Muscle layer of colon (tissue), 2 donors: Measurements from ENCODE around the gene IBTK.
"Not testable (repeated sequence)": the region's sequence is repeated elsewhere in the genome, so short reads cannot be mapped to it uniquely, and the experiment has no call there.

Experiments
- H3K27ac ChIP-seq: one replicate; pipeline ENCODE4 v1.7.0; 2013; ENCODE audit warnings: low read depth, mild to moderate bottlenecking, low read length, moderate library complexity
- H3K27me3 ChIP-seq, 2 donors: one replicate each; pipeline ENCODE4 v1.7.0; 2013; ENCODE audit warnings: low read length in 2 of 2, mild to moderate bottlenecking in 2 of 2; ENCODE audit not compliant: insufficient read depth in 2 of 2, control insufficient read depth in 1 of 2
- H3K36me3 ChIP-seq: one replicate; pipeline ENCODE4 v1.7.0; 2013; ENCODE audit warnings: mild to moderate bottlenecking, low read length; ENCODE audit not compliant: insufficient read depth
- H3K4me1 ChIP-seq: one replicate; pipeline ENCODE4 v1.7.0; 2013; ENCODE audit warnings: mild to moderate bottlenecking, low read length; ENCODE audit not compliant: insufficient read depth
- H3K4me3 ChIP-seq, 2 donors: one replicate each; pipeline ENCODE4 v1.7.0; 2013; ENCODE audit warnings: low read length in 2 of 2, low read depth in 1 of 2, mild to moderate bottlenecking in 1 of 2, moderate library complexity in 1 of 2
- H3K9ac ChIP-seq: one replicate; pipeline ENCODE4 v1.7.0; 2013; ENCODE audit warnings: low read length
- H3K9me3 ChIP-seq: one replicate; pipeline ENCODE4 v1.7.0; 2013; ENCODE audit warnings: mild to moderate bottlenecking, low read length
- donor health status: abdominal sarcoma.
- donor health status: Adenocarcinoma of cecum.

Gene IBTK

DNA sequence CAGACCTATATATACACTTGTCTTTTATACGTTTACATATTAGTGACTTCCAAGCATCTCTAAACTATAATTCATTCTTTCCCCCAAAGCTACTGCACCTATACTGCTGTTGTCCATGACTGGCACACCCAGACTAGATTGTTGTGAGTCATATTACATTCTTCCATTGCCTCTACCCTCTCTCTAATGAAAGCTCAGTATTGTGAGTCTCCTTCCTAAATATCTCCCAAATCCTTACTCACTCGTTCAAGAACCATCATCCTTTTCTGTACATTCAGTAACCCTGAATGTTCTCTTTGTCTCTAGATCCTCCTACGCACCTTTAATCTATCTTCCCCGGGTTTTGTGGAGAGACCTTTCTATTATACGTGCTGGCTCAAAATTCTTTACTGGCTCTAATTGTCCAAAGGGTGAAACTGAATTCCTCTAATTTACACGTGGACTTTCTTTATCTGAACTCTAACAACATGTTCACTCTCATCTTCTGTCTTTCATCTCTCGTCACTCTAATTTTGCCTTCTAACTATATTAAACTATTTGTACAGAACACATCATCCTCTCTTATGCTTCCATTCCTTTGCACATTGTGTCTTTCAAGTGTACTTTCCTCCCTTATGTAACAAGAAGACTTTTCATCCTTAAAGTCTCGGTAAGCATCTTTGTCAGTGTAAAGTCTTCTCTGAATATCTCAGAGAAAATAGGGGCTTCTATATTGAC, 109.3 kb downstream of the IBTK start:
- H3K9me3 ChIP-seq, result no peaks in the 10 kb centered on the region
- H3K27ac ChIP-seq, result no peak overlapping the region
- no peaks in the 10 kb centered on the region for H3K36me3 ChIP-seq
- H3K4me3 ChIP-seq, result no peak overlapping the region
- H3K9ac ChIP-seq, result no peak overlapping the region
- no peaks in the 10 kb centered on the region for H3K4me1 ChIP-seq
- no peaks in the 10 kb centered on the region for H3K27me3 ChIP-seq

DNA sequence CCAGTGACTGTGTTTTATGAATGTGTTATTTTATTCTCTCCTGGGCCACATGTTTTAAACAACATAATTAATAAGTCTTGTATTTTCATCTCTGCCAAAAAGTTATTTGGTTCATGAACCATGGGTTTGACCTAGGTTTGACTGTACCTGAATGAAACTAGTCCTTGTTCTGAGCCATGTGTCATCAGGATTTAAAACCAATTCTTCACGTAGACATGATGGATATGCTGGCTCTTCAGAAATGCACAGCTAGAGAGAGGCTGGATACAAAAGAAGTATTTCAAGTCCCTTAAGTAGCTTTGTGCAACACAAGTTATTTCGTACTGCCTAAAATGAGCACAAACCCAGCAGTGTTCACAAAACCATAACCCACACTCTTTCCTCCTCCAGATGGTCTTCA, 116.1 kb downstream of the IBTK start:
- H3K9ac ChIP-seq, result no peak overlapping the region
- no peak overlapping the region for H3K4me3 ChIP-seq
- H3K36me3 ChIP-seq, result no peaks in the 10 kb centered on the region
- H3K4me1 ChIP-seq, result peaks cover 16% of the 10 kb centered on the region
- H3K27ac ChIP-seq, result no peak overlapping the region
- no peaks in the 10 kb centered on the region for H3K9me3 ChIP-seq
- no peaks in the 10 kb centered on the region for H3K27me3 ChIP-seq

DNA sequence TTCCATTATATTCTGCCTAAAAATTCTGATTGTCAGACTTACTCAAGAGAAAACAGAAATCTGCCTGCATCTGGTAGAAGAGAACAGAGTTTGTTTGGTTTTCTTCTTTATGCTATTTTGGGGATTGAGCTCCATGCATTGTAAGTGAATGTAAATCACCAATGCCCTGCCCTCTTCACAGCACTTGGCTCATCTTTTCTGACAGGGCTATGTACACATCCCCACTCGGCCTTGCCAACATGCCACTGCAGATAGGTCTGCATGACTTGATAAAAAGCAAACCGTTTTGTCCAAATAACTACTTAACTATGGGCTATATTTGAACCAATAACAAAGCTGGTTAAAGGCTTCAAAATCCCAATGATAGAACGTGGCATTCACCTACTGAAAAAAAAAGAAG, 117.7 kb downstream of the IBTK start:
- no peak overlapping the region for H3K4me3 ChIP-seq
- H3K27ac ChIP-seq, result no peak overlapping the region
- H3K36me3 ChIP-seq, result no peaks in the 10 kb centered on the region
- peaks cover 16% of the 10 kb centered on the region for H3K4me1 ChIP-seq
- no peaks in the 10 kb centered on the region for H3K27me3 ChIP-seq
- no peaks in the 10 kb centered on the region for H3K9me3 ChIP-seq
- H3K9ac ChIP-seq, result no peak overlapping the region

- H3K4me3 ChIP-seq, H3K27ac ChIP-seq, H3K9me3 ChIP-seq, H3K36me3 ChIP-seq, H3K9ac ChIP-seq, H3K27me3 ChIP-seq: not testable (repeated sequence)
- H3K4me1 ChIP-seq, result peaks cover 16% of the 10 kb centered on the region
Observed at GRCh38 chr6:82128973-82129372, 118.6 kb downstream of the IBTK start.

DNA sequence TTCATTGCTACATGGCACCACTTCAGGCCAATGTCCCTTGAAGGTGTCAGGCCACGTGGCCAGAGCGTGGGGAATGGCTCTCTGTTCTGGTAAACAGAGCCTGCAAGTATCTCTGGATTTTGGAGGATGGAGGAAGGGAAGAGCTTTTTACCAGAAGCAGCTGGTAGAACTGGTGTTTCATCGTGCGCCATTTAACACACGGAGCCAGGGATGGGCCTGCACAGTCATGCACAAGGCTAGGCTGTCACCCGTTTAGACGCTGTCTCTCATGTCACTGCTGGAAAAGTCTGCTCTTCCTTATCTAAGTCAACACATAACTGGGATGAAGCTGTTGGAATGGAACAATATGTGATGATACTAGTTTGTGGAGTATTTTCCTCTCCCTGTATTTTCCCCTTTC, 123.9 kb downstream of the IBTK start:
- H3K4me1 ChIP-seq, result no peaks in the 10 kb centered on the region
- H3K9ac ChIP-seq, result no peak overlapping the region
- H3K9me3 ChIP-seq, result no peaks in the 10 kb centered on the region
- no peak overlapping the region for H3K27ac ChIP-seq
- no peak overlapping the region for H3K4me3 ChIP-seq
- H3K36me3 ChIP-seq, result no peaks in the 10 kb centered on the region
- no peaks in the 10 kb centered on the region for H3K27me3 ChIP-seq
